GM21360 (cell line): ENCODE results near the gene MYO18A.
"Not testable (repeated sequence)": the region's sequence is repeated elsewhere in the genome, so short reads cannot be mapped to it uniquely, and the experiment has no call there.

Experiments used
- ATAC-seq: cut with Tn5 transposase; IDR thresholded peaks from one replicate; pipeline ENCODE4 v1.9.1; 2021; ENCODE audit warnings: mild to moderate bottlenecking, moderate library complexity; ENCODE audit not compliant: unreplicated experiment

Gene MYO18A

GRCh38 chr17:29148790-29149430 is 31.3 kb downstream of the MYO18A start:
- peak; percentile 70 for ATAC-seq

DNA sequence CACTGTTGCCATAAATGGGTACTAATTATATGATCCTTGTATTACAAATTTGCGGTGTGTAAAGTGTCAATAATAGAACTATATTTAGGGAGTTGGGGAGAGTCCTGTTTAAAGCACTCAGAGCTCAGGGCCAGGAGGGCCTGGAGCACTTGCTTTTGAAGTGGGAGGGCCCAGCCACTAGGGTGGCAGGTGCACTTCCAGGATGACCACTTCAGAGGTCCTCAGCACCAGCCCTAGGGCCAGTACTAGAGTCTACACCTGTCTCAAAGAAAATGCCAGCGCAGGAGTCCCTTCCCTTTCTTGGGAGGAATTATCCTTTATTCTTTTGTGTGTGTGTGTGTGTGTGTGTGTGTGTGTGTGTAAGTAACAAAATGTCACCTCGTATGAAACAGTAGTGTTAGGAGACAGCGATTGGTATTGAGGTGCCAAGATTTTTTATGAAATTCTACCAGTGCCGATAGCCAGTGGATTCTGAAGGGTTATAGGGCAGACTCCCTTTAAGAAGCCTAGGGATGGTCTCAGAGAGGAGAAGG is 31.9 kb downstream of the MYO18A start:
- ATAC-seq, result no peak

GRCh38 chr17:29147682-29148081 is 32.5 kb downstream of the MYO18A start:
- no peak for ATAC-seq

GRCh38 chr17:29147228-29147627 is 33.0 kb downstream of the MYO18A start:
- ATAC-seq, result not testable (repeated sequence)

GRCh38 chr17:29146369-29146972 is 33.7 kb downstream of the MYO18A start:
- no peak for ATAC-seq

GRCh38 chr17:29145289-29146073 is 34.7 kb downstream of the MYO18A start:
- ATAC-seq, result no peak

DNA sequence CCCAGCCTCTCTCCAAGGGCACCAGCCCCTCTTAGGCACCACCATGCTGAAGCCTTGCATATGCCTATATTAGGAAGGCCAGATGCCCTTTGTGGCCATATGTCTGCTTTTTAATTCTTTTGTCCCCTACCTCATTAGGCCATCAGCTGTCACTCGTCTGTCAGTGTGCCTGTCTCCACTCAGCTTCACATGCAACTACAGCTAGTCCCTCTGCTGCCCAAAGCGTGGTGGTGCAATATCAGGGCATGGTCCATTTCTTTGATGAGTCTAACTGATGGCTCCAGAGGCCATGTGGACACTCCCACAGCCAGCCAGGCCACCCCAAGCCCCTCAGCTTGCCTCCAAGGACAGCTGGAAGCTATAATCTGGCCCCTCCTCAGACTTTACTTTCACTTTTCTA is 36.3 kb downstream of the MYO18A start:
- no peak for ATAC-seq

- ATAC-seq, result no peak
These were observed 38.7 kb downstream of the MYO18A start for GRCh38 chr17:29141514-29141876.

GRCh38 chr17:29140631-29141513 is 39.3 kb downstream of the MYO18A start:
- no peak for ATAC-seq

DNA sequence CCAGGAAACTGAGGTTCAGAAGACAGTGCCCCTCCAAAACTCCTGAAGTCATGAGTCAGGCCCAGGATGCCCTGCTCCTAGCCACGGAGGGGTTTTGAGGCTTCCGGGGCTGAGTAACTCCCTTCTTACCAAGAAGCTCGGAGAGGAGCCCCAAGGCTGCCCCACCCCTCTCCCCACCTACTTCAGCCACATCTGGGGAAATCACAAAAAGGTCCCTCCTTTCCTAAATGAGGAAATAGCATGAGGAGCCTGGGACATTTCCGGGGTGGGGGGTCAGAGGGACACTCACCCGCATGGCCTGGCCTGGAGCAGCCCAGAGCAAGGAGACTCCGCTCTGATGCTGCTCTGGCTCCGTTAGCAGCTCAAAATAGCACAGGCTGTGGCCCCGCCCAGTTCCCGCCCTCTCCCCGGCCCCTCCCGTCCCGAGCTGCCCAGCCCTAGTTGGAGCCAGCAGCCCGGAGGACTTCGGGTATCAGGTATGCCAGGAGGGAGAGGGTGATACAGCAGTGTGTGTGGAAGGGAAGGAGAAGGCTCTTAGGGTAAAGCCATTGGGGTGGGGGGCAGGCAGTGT is 40.1 kb downstream of the MYO18A start:
- ATAC-seq, result no peak

- no peak for ATAC-seq
These were observed 41.1 kb downstream of the MYO18A start for GRCh38 chr17:29138971-29139691.

GRCh38 chr17:29138184-29138955 is 41.8 kb downstream of the MYO18A start:
- ATAC-seq, result no peak

GRCh38 chr17:29136998-29137730 is 43.0 kb downstream of the MYO18A start:
- ATAC-seq, result no peak

DNA sequence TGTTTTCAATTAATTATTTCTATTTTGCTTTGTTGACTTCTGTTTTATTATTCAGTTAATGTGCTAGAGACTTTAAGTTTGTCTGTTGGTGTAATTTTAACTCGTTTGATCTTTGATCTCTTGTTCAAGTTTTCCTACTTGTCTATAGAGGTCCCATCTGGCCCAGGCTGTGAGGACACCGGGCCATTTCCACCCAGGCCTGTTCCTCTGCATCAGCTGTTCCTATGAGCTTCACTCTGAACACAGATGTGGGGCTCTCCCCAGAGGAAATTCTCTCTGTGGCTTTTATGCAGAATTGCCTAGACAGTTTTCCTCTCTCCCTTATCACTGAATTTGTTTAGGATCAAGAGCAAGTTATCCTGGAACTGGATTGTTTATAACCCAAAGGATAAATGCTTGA is 44.7 kb downstream of the MYO18A start:
- no peak for ATAC-seq

DNA sequence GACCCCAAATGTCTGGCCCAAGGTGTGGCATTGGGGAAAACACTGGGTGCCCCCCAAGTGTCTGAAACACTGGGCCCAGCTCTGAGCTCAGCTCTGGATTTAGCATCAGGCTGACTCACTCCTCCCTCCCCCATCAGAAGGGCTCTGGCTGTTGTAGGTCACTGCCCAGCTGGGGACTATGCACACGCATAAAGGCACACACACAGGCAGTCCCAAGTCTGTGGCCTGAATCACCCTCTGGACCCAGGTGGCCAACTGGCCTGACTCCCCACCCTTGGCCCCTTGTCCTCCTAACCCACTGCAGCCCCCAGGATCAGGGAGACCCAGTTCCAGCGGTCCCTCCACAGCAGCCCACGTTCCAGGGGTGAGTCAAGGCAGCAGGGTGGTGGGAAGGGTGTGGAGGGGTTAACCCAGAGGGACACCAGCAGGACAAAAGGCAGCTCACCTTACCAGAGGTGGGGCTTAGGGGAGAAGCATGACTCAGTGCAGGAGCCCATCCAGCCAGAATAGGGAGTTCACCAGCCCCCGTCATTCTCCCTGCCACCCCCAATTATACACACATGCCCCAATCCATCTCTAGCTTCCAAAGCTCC is 47.0 kb downstream of the MYO18A start:
- no peak for ATAC-seq

- ATAC-seq, result no peak
These were observed 48.1 kb downstream of the MYO18A start for GRCh38 chr17:29131814-29132682.

- no peak for ATAC-seq
These were observed 50.5 kb downstream of the MYO18A start for GRCh38 chr17:29129731-29130130.
